ENCODE results near the gene MANSC4. TPM values are rescaled to one million over a fixed set of nuclear protein-coding genes. Genes with fewer than 3 reads are reported as not detected.

Gene MANSC4
- not detected for polyA plus RNA-seq (2013, experiment 1 of 2)
- not detected for polyA plus RNA-seq (2013, experiment 2 of 2)

DNA sequence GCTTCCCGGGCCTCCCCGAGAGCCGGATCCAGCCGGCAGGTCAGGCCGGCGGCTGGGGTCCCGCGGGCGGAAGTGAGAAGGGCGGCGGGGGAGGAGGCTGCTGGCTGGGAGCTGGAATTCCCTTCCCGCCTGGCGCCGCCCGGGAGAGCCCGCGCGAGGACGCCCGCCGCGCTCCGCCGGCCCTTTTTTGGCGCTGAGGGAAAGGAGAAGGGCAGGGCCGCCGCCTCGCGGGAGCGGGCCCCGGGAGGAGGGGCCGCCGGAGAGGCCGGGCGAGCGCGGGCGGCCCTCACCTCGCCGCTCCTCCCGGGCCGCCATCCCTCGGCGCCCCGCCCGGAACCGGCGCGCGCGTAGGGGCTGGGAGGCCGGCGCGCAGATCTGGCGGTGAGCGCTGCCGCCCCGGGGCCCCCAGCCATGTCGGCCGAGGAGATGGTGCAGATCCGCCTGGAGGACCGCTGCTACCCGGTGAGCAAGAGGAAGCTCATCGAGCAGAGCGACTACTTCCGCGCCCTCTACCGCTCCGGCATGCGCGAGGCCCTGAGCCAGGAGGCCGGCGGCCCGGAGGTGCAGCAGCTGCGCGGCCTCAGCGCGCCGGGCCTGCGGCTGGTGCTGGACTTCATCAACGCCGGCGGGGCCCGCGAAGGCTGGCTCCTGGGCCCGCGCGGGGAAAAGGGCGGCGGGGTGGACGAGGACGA, at the start of gene MANSC4, which contains the start of gene KLHL42:
Gene MANSC4 (minus strand): TSS at position 317 of the 692 bp plus-strand sequence. CDS start 8,960 bp downstream, outside the sequence.
Gene KLHL42 (plus strand): TSS at position 314 of the 692 bp plus-strand sequence. CDS start 98 bp downstream, at position 412.
- Histone ChIP-seq H3K27me3 (ENCODE audit: insufficient read depth, low read length) (no peaks in the 10 kb centered on the region), H3K36me3 (ENCODE audit: insufficient read depth, low read length) (peaks cover 20% of the 10 kb centered on the region), H3K27ac (ENCODE audit: low read depth, low read length) (peak within 1 kb of the TSS; percentile 87), H3K4me1 (ENCODE audit: insufficient read depth, low read length) (peaks cover 29% of the 10 kb centered on the region), H3K9me3 (ENCODE audit: insufficient read depth, low read depth, low read length) (no peaks in the 10 kb centered on the region), H3K9ac (ENCODE audit: low read depth, low read length) (peak within 1 kb of the TSS; percentile 96), H3K4me3 (ENCODE audit: low read length) (peak within 1 kb of the TSS; percentile 86)
- WGBS, result under 1% methylated on average over 92 of the region's 92 CpGs

DNA sequence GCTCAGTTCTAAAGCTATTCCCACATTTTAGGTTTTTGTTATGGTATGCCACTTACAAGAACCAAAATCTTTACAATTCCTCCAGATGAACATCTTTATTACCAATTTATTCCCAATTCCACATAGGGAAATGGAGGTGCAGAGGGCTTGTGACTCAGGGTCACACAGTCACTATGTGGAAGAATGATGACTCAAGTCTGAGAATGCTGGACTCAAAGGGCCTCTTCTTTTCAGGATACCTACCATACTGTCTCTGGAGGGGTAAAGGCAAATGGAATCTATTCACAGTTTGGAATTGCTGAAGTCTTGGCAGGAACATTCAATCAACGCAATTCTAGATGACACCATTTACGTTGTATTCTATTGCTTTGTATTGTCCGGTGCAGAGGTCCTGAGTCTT, 48.2 kb upstream of the MANSC4 start:
- 91% methylated on average over 3 of the region's 3 CpGs for WGBS
- no peaks in the 10 kb centered on the region for H3K4me1 ChIP-seq (ENCODE audit: insufficient read depth, low read length)
- no peaks in the 10 kb centered on the region for H3K9me3 ChIP-seq (ENCODE audit: insufficient read depth, low read depth, low read length)
- no peaks in the 10 kb centered on the region for H3K36me3 ChIP-seq (ENCODE audit: insufficient read depth, low read length)
- no peak overlapping the region for H3K4me3 ChIP-seq (ENCODE audit: low read length)
- H3K27ac ChIP-seq (ENCODE audit: low read depth, low read length), result no peak overlapping the region
- no peaks in the 10 kb centered on the region for H3K27me3 ChIP-seq (ENCODE audit: insufficient read depth, low read length)
- no peak overlapping the region for H3K9ac ChIP-seq (ENCODE audit: low read depth, low read length)

DNA sequence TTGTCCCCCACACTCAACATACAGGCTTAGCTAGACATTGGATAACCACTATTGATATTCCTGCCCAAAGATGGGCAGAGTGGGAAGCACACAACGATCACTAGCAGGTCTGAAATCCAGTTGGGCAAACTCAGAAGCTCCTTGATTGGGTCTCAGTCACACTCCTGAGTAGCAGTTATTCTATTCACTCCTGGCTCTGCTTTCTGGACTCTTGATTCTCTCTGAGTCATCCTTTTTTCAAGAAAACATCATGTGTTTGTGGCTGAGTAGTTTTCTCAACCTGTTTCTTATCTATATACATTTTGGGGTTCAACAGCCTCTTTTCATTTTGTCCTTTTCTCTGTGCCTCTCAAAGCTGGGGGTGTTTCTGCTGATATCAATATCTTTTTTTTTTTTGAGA, 46.0 kb upstream of the MANSC4 start:
- WGBS, result 89% methylated on average over 1 of the region's 1 CpG
- no peak overlapping the region for H3K9ac ChIP-seq (ENCODE audit: low read depth, low read length)
- no peaks in the 10 kb centered on the region for H3K36me3 ChIP-seq (ENCODE audit: insufficient read depth, low read length)
- no peaks in the 10 kb centered on the region for H3K9me3 ChIP-seq (ENCODE audit: insufficient read depth, low read depth, low read length)
- no peak overlapping the region for H3K27ac ChIP-seq (ENCODE audit: low read depth, low read length)
- no peaks in the 10 kb centered on the region for H3K27me3 ChIP-seq (ENCODE audit: insufficient read depth, low read length)
- no peak overlapping the region for H3K4me3 ChIP-seq (ENCODE audit: low read length)
- H3K4me1 ChIP-seq (ENCODE audit: insufficient read depth, low read length), result no peaks in the 10 kb centered on the region; the same call in 1 of the 2 replicates

DNA sequence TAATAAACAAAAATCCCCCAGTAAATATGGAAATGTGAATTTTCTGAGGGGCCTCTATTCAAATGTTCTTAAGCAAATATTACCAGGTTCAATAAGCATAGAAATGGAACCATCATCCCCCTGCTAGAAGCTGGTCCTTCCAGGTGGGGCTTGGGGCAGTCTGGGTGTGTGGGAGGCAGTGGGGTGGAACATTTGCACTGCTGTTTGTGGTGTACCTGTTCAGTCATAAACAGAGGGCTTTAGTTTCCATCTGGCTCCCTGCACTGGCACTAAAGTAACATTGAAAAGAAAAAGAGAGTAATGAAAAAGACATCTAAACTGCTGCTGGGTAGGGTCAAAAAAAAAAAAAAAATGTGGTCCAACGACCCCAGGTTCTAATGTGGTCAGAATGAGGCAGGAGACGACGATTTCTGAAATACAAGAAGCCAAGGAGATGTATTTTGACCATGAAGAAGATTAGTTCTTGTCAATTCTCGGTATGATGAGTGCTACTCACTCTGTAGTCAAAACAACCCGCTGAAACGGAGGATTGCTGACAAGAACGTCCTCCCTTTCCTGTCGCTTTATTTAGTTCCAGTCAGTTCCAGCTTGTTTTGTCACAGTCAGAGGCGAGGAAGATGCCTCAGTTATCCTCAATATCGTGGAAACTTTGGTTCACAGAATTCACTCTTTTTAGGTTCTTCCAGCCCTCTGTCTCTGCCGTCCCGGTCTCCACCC, 44.2 kb upstream of the MANSC4 start:
- Histone ChIP-seq H3K4me3 (ENCODE audit: low read length) (no peak overlapping the region), H3K36me3 (ENCODE audit: insufficient read depth, low read length) (no peaks in the 10 kb centered on the region), H3K27ac (ENCODE audit: low read depth, low read length) (no peak overlapping the region), H3K27me3 (ENCODE audit: insufficient read depth, low read length) (no peaks in the 10 kb centered on the region), H3K9me3 (ENCODE audit: insufficient read depth, low read depth, low read length) (no peaks in the 10 kb centered on the region), H3K9ac (ENCODE audit: low read depth, low read length) (no peak overlapping the region), H3K4me1 (ENCODE audit: insufficient read depth, low read length) (no peaks in the 10 kb centered on the region; the same call in 1 of the 2 replicates)
- 91% methylated on average over 12 of the region's 12 CpGs for WGBS

DNA sequence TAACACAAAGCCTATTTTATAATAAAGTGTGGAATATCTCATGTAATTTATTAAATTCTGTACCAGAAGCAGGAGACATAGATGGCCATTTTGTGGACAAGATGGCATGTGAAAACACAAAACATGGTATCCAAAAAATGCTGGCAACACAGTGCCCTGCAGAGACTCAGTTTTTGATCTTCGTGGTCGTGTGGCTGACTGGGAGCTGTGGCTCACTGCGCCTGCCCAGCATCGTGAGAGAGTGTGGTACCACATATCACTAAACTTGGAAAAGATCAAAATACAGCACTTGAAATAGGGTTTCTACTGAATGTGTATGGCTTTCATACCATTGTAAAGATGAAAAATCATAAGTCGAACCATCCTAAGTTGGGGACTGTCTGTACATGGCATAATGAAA, 43.0 kb upstream of the MANSC4 start:
- WGBS, result 96% methylated on average over 5 of the region's 5 CpGs
- H3K4me3 ChIP-seq (ENCODE audit: low read length), result no peak overlapping the region
- no peak overlapping the region for H3K27ac ChIP-seq (ENCODE audit: low read depth, low read length)
- no peaks in the 10 kb centered on the region for H3K9me3 ChIP-seq (ENCODE audit: insufficient read depth, low read depth, low read length)
- H3K4me1 ChIP-seq (ENCODE audit: insufficient read depth, low read length), result no peaks in the 10 kb centered on the region; the same call in 1 of the 2 replicates
- H3K9ac ChIP-seq (ENCODE audit: low read depth, low read length), result no peak overlapping the region
- H3K36me3 ChIP-seq (ENCODE audit: insufficient read depth, low read length), result no peaks in the 10 kb centered on the region
- no peaks in the 10 kb centered on the region for H3K27me3 ChIP-seq (ENCODE audit: insufficient read depth, low read length)

DNA sequence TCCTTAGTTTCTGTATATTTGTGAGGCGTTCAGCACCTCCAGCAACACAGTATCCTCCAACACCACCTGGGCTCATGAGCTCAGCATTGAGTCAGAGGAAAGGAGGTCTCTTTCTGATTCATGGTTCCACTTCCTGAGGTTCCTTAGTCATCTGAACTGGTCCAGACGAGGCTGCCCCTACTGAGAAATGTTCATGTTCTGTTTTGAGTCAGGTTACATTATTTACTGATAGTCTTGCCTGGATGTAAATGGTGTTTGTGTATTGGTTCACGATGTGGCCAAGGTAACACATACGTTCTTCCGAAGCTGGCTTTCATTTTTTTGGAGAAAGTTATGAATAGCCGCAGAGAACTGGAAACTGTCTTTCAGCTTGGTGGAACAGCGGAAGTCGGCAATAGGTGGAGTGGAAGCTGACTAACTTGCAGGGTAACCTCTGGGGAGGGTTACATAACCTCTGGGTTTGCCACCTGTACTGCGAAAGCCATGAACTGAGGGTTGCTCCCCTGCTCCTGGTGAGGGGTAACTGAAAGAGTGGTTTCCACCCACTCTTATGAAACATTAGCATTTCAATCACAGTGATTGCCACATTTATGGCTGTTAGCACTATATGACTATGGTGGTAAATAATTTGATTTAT, 42.2 kb upstream of the MANSC4 start:
- H3K9ac ChIP-seq (ENCODE audit: low read depth, low read length), result no peak overlapping the region
- H3K27me3 ChIP-seq (ENCODE audit: insufficient read depth, low read length), result no peaks in the 10 kb centered on the region
- no peak overlapping the region for H3K27ac ChIP-seq (ENCODE audit: low read depth, low read length)
- H3K4me1 ChIP-seq (ENCODE audit: insufficient read depth, low read length), result no peaks in the 10 kb centered on the region; the same call in 1 of the 2 replicates
- WGBS, result 92% methylated on average over 9 of the region's 9 CpGs
- no peaks in the 10 kb centered on the region for H3K9me3 ChIP-seq (ENCODE audit: insufficient read depth, low read depth, low read length)
- H3K36me3 ChIP-seq (ENCODE audit: insufficient read depth, low read length), result no peaks in the 10 kb centered on the region
- no peak overlapping the region for H3K4me3 ChIP-seq (ENCODE audit: low read length)

DNA sequence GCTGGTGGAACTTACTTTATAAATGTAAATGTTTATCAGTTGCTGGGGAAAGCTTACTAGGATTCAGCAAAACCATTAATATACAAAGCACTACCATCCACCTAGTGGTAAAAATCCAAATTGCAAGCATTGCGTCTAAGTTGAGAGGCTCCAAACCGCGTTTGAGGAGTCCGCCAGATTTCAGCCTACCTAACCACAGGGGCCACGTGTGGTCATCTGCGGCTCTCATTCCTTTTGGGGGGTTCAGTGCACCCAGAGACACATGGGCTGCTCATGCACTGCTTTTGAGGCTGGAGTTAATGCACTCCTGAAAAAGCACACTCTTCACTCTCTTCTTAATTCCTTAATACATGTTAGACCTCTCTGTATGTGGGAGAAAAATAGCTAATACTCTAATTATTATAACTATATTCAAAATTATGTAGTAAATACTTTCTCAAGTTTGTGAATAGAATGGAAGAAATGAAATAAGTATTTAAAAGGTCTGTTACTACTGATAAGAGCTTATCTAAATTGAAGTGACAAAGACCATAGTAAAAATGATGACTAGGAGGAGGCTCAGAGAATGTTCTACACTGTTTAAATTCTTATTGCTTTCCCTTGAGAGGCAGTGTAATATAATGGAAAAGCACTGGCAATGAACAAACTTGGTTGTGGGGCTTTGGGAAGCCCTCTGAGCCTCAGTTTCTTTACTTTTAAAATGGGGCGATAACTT, 41.4 kb upstream of the MANSC4 start:
- 26% methylated on average over 7 of the region's 7 CpGs for WGBS
- Histone ChIP-seq H3K27ac (ENCODE audit: low read depth, low read length) (no peak overlapping the region), H3K9me3 (ENCODE audit: insufficient read depth, low read depth, low read length) (no peaks in the 10 kb centered on the region), H3K27me3 (ENCODE audit: insufficient read depth, low read length) (no peaks in the 10 kb centered on the region), H3K9ac (ENCODE audit: low read depth, low read length) (no peak overlapping the region), H3K4me3 (ENCODE audit: low read length) (no peak overlapping the region), H3K36me3 (ENCODE audit: insufficient read depth, low read length) (no peaks in the 10 kb centered on the region), H3K4me1 (ENCODE audit: insufficient read depth, low read length) (no peaks in the 10 kb centered on the region; the same call in 1 of the 2 replicates)

DNA sequence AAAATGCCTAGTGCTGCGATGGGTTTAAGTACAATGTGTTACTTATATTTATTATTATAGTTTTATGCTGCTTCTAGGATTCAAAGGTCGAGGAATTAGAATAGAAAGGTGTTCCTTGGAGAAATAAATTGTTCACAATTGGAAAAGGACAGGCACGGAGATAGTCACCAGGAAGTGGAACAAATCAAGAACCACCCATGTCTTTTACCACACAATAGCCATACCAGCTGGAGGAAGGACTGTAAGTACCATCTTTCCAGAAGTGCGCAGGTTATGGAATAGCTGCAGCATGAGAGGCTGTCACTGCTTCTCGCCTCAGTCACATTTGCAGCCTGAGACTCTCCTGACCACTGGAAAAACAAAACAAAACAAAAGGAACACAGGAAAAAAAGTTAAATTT, 40.5 kb upstream of the MANSC4 start:
- no peak overlapping the region for H3K4me3 ChIP-seq (ENCODE audit: low read length)
- WGBS, result 91% methylated on average over 5 of the region's 5 CpGs
- H3K27ac ChIP-seq (ENCODE audit: low read depth, low read length), result no peak overlapping the region
- no peaks in the 10 kb centered on the region for H3K36me3 ChIP-seq (ENCODE audit: insufficient read depth, low read length)
- no peaks in the 10 kb centered on the region for H3K27me3 ChIP-seq (ENCODE audit: insufficient read depth, low read length)
- no peaks in the 10 kb centered on the region; the same call in 1 of the 2 replicates for H3K4me1 ChIP-seq (ENCODE audit: insufficient read depth, low read length)
- no peaks in the 10 kb centered on the region for H3K9me3 ChIP-seq (ENCODE audit: insufficient read depth, low read depth, low read length)
- no peak overlapping the region for H3K9ac ChIP-seq (ENCODE audit: low read depth, low read length)

DNA sequence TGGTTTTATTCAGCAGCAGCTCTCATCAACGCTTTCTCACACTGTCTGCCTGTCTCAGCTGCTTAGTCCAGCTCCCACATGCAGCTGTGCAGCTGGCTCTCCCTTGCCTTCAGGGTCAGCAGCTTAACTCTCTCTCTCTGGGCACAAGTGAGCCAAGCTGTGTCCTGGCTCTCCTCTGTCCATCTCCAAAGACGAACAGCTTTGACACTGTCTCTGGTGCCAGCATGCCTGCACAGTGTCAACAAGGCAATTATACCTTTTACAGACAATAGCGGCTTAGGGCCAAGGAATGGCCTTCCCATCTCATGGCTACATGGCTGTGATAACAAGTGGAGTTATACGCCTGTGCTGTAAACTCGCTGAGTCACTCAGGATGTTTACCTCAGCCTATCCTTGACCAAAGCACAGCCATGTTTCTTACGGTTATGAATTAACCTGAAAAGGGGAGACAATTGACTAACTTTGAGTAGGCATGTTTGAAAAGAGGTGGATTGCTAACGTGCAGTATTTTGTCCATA, 38.4 kb upstream of the MANSC4 start:
- Histone ChIP-seq H3K36me3 (ENCODE audit: insufficient read depth, low read length) (no peaks in the 10 kb centered on the region), H3K4me3 (ENCODE audit: low read length) (no peak overlapping the region), H3K27me3 (ENCODE audit: insufficient read depth, low read length) (no peaks in the 10 kb centered on the region), H3K9ac (ENCODE audit: low read depth, low read length) (no peak overlapping the region), H3K9me3 (ENCODE audit: insufficient read depth, low read depth, low read length) (no peaks in the 10 kb centered on the region), H3K4me1 (ENCODE audit: insufficient read depth, low read length) (no peaks in the 10 kb centered on the region; the same call in 1 of the 2 replicates), H3K27ac (ENCODE audit: low read depth, low read length) (no peak overlapping the region)
- WGBS, result 95% methylated on average over 7 of the region's 7 CpGs

DNA sequence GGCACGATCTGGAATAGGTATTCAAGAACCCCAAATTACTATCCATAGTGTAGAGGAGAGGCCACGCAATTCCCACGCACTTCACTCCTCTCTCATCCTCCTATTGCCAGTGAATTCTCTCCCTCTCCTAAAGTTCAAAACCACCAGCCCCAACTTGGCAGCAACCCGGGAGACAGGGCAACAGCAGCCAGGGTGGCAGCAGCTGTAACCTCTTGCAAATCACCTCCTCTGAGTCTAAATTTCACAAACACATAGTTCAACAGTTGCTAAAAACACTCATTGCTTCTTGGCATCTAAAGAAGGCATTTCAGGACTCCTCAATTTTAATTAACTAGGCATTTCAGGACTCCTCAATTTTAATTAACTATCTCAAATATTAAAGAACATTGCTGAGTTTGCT, 37.7 kb upstream of the MANSC4 start:
- WGBS, result 96% methylated on average over 4 of the region's 4 CpGs
- Histone ChIP-seq H3K9me3 (ENCODE audit: insufficient read depth, low read depth, low read length) (no peaks in the 10 kb centered on the region), H3K36me3 (ENCODE audit: insufficient read depth, low read length) (no peaks in the 10 kb centered on the region), H3K27ac (ENCODE audit: low read depth, low read length) (no peak overlapping the region), H3K27me3 (ENCODE audit: insufficient read depth, low read length) (no peaks in the 10 kb centered on the region), H3K4me1 (ENCODE audit: insufficient read depth, low read length) (no peaks in the 10 kb centered on the region; the same call in 1 of the 2 replicates), H3K4me3 (ENCODE audit: low read length) (no peak overlapping the region), H3K9ac (ENCODE audit: low read depth, low read length) (no peak overlapping the region)
